Measurements from ENCODE around the gene LLGL1. TPM values are rescaled to one million over a fixed set of nuclear protein-coding genes. Genes with fewer than 3 reads are reported as not detected.

LLGL1 gene
- total and polyA plus RNA-seq, 10 of the 15 experiments (the other 5 are each of a cell fraction or from before 2014, with no cell fraction given) = 0.02 to 9.2 (median 2.5) TPM

GRCh38 chr17:18225121-18225641 lies at the start of gene LLGL1 (continued):
- TF ChIP-seq, protein P1, sequence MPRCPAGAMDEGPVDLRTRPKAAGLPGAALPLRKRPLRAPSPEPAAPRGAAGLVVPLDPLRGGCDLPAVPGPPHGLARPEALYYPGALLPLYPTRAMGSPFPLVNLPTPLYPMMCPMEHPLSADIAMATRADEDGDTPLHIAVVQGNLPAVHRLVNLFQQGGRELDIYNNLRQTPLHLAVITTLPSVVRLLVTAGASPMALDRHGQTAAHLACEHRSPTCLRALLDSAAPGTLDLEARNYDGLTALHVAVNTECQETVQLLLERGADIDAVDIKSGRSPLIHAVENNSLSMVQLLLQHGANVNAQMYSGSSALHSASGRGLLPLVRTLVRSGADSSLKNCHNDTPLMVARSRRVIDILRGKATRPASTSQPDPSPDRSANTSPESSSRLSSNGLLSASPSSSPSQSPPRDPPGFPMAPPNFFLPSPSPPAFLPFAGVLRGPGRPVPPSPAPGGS (IDR thresholded peaks at IDR 0.05; ENCODE audit: borderline replicate concordance, insufficient read depth, low read depth, low read length, poor library complexity, severe bottlenecking) = no peak
- TF ChIP-seq CREB1 (IDR thresholded peaks at IDR 0.05; ENCODE audit: low read depth) (peak; percentile 79), ZSCAN29 (IDR thresholded peaks at IDR 0.05) (no peak), CBX5 (IDR thresholded peaks at IDR 0.05; ENCODE audit: low read depth) (no peak), ASH2L (IDR thresholded peaks at IDR 0.05; ENCODE audit: borderline replicate concordance, low read depth) (no peak), RAD51 (IDR thresholded peaks at IDR 0.05) (no peak), RFX5 (IDR thresholded peaks at IDR 0.05; ENCODE audit: low read depth, low read length) (no peak), NFYA (IDR thresholded peaks at IDR 0.05; ENCODE audit: borderline replicate concordance, low read depth, low read length) (no peak), ZNF207 (IDR thresholded peaks at IDR 0.05; ENCODE audit: borderline replicate concordance) (no peak), ZNF622 (IDR thresholded peaks at IDR 0.05) (no peak), NFIC (IDR thresholded peaks at IDR 0.05; ENCODE audit: low read depth, low read length) (no peak), CBFB (IDR thresholded peaks at IDR 0.05; ENCODE audit: low read depth) (no peak), PAX8 (IDR thresholded peaks at IDR 0.05) (no peak), MEF2B (IDR thresholded peaks at IDR 0.05; ENCODE audit: partially characterized antibody, poor library complexity, severe bottlenecking) (no peak), ZBTB11 (CRISPR knock-in tag; IDR thresholded peaks at IDR 0.05) (no peak), MXI1 (IDR thresholded peaks at IDR 0.05; ENCODE audit: low read depth, low read length) (0 out of 2 replicates have a peak, but pooled peaks have one; percentile 50), IRF4 (IDR thresholded peaks at IDR 0.05; ENCODE audit: low read depth, low read length) (no peak), RCOR1 (conservative IDR thresholded peaks at IDR 0.05; ENCODE audit: low read depth, low read length) (no peak), SREBF1 (IDR thresholded peaks at IDR 0.05; ENCODE audit: low read length) (no peak)
- TF ChIP-seq, protein P2, sequence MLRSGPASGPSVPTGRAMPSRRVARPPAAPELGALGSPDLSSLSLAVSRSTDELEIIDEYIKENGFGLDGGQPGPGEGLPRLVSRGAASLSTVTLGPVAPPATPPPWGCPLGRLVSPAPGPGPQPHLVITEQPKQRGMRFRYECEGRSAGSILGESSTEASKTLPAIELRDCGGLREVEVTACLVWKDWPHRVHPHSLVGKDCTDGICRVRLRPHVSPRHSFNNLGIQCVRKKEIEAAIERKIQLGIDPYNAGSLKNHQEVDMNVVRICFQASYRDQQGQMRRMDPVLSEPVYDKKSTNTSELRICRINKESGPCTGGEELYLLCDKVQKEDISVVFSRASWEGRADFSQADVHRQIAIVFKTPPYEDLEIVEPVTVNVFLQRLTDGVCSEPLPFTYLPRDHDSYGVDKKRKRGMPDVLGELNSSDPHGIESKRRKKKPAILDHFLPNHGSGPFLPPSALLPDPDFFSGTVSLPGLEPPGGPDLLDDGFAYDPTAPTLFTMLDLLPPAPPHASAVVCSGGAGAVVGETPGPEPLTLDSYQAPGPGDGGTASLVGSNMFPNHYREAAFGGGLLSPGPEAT (IDR thresholded peaks at IDR 0.05; ENCODE audit: low read depth) = no peak
- TF ChIP-seq, protein P3, sequence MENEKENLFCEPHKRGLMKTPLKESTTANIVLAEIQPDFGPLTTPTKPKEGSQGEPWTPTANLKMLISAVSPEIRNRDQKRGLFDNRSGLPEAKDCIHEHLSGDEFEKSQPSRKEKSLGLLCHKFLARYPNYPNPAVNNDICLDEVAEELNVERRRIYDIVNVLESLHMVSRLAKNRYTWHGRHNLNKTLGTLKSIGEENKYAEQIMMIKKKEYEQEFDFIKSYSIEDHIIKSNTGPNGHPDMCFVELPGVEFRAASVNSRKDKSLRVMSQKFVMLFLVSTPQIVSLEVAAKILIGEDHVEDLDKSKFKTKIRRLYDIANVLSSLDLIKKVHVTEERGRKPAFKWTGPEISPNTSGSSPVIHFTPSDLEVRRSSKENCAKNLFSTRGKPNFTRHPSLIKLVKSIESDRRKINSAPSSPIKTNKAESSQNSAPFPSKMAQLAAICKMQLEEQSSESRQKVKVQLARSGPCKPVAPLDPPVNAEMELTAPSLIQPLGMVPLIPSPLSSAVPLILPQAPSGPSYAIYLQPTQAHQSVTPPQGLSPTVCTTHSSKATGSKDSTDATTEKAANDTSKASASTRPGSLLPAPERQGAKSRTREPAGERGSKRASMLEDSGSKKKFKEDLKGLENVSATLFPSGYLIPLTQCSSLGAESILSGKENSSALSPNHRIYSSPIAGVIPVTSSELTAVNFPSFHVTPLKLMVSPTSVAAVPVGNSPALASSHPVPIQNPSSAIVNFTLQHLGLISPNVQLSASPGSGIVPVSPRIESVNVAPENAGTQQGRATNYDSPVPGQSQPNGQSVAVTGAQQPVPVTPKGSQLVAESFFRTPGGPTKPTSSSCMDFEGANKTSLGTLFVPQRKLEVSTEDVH (IDR thresholded peaks at IDR 0.05; ENCODE audit: low read depth, partially characterized antibody) = no peak
- TF ChIP-seq, protein P4, sequence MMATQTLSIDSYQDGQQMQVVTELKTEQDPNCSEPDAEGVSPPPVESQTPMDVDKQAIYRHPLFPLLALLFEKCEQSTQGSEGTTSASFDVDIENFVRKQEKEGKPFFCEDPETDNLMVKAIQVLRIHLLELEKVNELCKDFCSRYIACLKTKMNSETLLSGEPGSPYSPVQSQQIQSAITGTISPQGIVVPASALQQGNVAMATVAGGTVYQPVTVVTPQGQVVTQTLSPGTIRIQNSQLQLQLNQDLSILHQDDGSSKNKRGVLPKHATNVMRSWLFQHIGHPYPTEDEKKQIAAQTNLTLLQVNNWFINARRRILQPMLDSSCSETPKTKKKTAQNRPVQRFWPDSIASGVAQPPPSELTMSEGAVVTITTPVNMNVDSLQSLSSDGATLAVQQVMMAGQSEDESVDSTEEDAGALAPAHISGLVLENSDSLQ (IDR thresholded peaks at IDR 0.05) = peak; percentile 65

Measured in GM12878 (cell line).